GM19025 (cell line): ENCODE results near the gene FAM187B.
A peak's percentile ranks its signal among the peaks of the same experiment; 100 is the strongest.
"Not testable (repeated sequence)": the region's sequence is repeated elsewhere in the genome, so short reads cannot be mapped to it uniquely, and the experiment has no call there.

ENCODE experiments used
- ATAC-seq: cut with Tn5 transposase; IDR thresholded peaks from one replicate; pipeline ENCODE4 v1.9.1; 2021; ENCODE audit warnings: mild to moderate bottlenecking, low read depth, moderate library complexity; ENCODE audit not compliant: unreplicated experiment

The FAM187B gene

DNA sequence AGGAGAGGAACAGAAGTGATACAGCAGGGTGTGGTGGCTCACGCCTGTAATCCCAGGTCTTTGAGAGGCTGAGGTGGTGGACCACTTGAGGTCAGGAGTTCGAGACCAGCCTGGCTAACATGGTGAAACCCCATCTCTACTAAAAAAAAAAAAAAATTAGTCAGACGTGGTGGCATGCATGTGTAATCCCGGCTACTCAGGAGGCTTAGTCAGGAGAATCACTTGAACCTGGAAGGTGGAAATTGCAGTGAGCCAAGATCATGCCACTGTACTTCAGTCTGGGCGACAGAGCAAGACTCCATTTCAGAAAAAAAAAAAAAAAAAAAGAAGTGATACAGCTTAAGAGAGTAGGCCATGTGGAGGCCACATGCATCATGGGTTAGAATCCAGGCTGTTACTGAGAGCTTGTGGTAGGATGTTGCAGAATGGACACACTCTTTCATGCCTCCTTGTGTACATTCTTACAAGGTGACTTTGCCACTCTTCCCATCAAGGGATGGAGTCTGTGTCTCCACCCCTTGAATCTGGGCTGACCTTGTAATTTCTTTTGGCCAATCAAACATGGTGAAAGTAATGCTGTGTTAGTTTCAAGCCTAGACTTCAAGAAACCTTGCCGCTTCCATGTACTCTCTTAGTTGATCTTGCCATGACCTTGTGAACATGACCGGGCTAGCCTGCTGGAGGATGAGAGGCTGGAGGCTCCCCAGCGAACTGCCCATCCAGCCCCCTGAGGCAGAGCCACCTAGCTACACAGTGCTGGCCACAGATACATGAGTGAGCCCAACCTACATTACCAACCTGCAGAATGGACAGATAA, 12.3 kb downstream of the FAM187B start:
- ATAC-seq, result no peak

DNA sequence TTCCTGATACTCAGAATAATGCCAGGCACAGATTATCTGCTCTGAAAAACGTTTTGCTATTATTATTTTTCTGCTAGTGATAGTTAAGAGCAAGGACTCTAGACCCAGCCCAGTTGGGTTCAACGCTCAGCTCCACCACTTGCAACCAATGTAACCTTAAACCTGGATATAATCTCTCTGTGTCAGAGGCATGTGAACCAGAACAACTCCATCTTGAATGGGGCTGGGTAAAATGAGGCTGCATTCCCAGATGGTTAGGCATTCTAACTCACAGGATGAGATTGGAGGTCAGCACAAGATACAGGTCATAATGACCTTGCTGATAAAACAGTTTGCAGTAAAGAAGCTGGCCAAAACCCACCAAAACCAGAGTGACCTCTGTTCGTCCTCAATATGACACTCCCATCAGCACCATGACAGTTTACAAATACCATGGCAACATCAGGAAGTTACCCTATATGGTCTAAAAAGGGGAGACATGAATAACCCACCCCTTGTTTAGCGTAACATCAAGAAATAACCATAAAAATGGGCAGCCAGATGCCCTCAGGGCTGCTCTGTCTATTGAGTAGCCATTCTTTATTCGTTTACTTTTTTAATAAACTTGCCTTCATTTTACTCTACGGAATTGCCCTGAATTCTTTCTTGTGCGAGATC, 13.6 kb downstream of the FAM187B start:
- no peak for ATAC-seq

DNA sequence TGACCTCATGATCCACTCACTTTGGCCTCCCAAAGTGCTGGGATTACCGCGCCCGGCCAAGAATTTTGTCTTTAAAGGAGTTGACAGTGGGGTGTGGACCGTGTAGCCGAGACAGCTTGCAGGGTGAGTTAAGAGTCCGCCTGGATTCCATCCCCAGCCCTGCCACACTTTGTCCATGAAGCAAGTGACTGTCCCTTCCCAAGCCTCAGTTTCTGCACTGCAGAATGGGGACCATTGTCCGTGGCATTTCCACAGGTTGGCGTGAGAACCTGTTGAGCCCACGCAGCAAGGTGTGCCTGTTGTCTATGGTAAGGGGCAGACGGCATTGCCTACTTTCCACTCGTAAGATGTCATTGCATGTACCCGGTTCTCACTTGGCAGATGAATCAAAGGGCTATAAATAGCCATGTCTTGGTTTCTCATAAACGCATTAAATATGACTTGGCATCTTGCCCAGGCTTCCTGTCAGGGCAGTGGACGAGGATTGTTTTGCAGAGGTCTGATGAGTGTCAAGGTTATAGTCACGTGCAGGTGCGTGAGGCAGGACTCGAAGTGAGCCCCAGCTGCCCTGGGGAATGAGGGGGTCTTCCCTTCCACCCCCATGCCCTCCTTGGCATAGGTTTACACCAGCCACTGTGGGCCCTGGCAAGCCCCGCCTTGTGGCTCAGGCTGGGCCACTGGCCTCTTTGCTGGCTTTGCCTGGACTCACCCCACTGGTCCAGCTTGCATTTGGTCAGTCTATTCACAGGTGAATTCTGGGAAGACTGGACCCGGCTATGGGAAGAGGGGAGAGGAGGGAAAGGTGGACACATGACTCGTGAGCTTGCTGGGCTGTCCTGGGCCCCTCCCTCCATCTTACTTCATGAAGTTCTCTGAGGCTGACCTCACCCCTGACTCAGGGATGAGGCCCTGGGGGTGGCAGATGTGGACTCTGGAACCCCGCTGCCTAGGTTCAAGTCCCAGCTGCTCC, 14.6 kb downstream of the FAM187B start:
- peak; percentile 59 for ATAC-seq

DNA sequence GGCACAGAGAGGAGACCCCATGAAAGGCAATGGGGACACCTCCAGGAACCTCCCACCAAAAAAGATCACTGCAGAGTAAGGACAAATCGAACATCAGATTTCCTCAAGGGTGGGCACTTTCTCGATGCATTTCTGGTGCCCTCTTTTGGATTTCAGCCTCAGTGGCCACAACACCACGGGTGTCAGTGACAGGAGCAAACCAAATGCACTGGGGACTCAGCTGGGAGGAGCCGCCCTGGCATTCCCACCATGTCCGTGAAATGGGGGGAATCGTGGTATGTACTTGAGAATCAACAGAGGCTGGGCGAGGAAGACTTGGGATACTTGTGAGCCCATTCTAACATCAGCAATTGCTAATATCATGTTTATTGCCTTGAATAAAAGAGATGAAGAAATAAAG, 16.3 kb downstream of the FAM187B start:
- no peak for ATAC-seq

DNA sequence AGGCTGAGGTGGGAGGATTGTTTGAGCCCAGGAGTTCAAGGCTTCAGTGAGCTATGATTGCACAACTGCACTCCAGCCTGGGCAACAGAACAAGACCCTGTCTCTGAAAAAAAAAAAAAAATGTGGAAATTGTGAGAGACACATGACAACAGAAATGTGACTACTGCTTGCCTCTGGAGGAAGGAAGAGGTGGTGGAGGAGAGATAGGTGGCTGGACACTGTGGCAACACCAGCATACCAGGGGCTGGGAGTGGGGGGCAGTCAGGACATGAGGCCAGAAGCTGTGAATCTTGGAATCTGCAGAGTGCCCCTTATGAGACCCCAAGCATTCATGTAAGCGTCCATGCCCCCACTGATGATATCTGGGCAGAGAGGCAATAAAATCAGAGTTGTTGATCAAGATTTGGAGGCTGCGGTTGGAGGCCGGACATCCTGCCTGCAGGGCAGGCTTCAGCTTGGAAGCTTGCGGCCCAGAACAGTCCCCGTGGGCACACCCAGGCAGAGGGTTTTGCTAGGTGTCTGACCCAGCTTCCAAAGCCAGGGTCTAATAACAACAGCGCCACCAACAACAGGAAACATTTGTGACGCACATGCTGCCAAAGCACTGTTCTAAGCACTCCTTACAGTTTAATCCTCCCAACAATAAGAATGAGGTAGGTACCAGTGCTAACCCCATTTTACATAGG, 16.9 kb downstream of the FAM187B start:
- no peak for ATAC-seq

DNA sequence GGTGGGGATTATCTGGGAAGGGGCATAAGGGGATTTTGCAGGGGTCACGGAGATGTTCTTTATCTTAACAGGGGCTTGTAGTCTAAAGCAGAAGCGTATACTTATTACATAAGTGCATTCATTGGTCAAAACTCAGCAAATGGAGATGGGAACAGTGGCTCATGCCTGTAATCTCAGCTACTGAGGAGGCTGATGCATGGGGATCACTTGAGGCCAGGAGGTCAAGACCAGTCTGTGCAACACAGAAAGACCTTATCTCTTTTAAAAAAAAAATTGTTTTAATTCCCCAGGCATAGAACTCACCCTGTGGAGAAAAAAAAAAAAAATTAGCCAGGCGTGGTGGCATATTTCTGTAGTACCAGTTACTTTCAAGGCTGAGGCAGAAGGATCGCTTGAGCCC, 18.9 kb downstream of the FAM187B start:
- ATAC-seq, result no peak

DNA sequence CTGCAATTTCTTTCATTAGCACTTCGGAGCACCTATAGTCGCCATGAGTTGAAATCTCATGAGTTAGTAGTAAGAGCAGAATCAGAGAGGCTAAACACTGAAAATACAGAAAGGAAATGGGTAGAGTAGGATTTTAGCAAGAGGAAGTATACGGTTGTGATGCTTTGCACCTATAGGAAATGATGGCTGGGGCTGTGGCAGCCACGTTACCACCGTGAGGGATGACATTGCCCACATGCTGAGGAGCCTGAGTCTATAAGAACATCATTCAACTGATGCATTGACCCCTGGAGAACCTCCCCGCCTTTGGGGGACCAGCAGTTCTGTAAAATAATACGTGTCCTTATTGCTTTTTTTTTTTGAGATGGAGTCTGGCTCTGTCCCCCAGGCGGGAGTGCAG, 20.4 kb downstream of the FAM187B start:
- ATAC-seq, result no peak

DNA sequence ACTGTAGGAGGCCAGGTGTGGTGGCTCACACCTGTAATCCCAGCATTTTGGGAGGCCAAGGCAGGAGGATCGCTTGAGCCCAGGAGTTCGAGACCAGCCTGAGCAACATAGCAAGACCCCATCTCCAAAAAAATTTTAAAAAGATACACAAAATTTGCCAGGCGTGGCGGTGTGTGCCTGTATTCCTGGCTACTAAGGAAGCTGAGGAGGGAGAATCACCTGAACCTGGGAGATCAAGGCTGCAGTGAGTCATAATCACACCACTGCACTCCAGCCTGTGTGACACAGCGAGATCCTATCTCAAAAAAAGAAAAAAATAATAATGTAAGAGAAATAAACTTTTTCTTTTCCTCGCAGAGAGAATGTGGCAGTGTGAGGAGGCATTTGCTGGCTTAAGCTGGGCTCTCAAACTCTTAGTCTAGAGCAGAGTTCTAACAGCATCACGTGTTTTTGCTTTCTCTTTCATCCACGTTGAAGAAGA, 21.1 kb downstream of the FAM187B start:
- no peak for ATAC-seq

DNA sequence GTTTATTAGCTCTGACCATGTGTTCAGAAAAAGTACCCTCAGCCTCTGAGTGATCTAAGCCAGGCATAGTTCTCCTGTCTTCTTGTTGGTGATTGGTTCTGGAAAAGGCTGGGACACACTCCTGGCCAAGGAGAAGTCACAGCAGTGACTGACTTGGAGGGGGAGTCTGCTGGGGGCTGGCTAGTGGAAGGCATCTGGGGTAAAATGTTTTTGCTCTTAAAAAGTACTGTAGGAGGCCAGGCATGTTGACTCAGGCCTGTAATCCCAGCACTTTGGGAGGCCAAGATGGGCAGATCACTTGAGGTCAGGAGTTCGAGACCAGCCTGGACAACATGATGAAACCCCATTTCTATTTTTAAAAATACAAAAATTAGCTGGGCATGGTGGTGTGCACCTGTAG, 21.7 kb downstream of the FAM187B start:
- ATAC-seq, result no peak

DNA sequence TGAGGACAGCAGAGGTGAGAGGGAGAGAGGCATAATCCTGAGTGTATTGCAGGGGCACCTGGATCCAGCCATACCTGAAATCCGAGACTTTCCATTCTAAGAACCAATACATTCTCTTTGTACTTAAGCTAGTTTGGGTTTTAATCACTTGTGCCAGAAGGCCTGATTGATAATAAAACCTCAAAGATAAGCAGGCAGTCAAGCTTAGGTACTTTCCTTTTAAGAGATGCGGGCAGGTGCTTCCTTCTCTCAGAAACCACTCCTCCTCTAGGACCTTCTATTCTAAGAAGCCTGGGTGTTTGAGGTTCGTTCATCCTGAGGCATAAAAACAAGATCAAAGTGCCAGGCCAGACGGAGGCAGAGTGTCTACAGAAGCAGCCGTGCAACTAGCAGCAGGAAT, 22.2 kb downstream of the FAM187B start:
- ATAC-seq, result no peak

DNA sequence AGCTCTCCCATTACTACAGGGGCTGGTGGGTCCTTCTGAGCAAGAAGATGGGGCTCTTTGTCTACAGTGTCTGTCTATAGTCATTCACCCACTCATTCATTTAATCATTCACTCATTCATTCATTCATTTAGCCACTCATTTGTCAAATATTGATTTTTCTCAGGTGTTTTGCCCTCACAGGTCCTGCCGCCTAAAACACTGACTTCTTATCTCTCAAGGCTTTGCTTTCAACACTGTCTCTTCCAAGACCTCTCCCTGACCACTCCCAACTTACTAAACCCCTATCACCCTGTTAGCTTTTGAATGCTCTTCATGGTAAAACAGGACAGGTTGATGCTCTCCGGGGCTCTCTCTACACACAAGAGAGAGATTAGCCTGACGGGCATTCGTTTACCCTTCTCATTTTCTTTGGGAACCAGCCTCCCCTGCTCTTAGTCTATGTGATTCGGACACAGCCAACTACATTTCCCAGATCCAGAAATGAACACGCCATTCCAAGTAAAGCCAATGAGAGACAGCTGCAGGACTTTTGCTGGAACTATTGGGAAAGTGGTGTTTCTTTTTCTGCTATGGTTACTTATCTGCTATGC, 22.7 kb downstream of the FAM187B start:
- ATAC-seq, result peak; percentile 7

DNA sequence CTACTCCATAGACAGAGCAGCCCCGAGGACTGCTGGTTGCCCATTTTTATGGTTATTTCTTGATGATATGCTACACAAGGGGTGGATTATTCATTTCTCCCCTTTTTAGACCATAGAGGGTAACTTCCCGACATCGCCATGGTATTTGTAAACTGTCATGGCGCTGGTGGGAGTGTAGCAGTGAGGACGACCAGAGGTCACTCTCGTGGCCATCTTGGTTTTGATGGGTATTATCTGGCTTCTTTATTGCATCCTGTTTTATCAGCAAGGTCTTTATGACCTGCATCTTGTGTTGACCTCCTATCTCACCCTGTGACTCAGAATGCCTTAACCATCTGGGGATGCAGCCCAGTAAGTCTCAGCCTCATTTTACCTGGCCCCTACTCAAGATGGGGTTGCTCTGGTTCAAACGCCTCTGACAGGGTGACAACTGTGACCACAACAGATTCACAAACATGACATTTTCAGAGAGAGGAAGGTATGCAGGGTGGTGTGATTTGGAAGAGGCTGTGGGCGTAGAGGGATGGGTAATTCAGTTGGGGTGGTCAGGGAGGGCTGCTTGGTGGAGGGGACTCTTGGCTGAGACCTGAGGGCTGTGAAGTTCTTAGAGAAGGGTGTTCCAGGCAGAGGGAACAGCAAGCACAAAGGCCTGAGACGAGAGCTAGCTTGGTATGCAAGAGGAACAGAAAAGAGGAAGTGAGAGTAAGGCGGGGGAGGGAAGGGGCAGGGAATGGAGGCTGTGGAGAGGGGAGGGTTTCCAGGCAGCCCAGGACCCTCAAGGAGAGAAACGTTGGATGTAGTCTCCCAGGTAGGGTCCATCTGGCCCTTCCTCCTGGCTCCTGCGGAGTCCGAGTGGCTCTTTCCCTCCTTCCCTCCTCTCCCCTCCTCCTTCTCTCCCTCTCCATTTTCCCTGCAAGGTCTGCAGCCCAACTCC, 23.5 kb downstream of the FAM187B start:
- peak; percentile 66 for ATAC-seq

DNA sequence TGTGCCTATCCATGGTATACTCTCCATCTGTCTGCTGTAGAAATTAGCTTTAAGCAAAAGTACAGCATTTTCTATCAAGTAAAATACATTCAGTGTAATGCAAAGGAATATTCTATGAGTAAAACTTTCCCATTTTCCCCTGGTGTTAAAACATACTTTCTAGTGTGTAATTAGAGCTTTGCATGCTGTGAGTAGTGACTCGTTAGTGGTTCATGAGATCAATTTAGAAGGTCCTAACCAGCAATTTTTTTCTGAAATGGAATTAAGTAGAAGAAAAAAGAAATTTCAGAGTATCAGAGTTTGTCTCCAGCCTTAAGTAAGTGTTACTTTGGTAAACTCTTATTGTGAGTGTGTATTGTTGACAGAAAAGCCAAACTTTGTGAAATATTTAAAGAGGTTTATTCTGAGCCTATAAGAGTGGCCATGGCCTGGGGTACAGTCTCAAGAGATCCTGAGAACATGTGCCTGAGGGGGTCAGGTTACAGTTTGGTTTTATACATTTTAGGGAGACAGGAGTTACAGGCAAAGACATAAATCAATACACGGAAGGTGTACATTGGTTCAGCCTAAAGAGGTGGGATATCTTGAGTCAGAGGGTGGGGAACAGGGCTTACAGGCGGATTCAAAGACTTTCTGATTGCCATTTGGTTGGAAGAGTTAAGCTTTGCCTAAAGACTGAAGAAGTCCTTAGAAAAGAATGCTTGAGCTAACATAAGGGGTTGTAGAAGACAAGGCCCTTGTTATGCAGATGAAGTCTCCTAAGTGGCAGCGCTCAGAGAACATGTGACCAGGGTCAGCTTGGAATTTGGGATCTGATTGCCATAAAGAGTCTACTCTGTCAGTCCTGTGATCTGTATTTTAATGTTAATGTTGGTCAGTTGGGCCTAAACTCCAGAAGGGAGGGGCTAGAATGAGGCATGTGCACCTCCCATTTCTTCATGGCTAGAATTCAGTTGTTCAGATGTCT, 25.5 kb downstream of the FAM187B start:
- no peak for ATAC-seq

DNA sequence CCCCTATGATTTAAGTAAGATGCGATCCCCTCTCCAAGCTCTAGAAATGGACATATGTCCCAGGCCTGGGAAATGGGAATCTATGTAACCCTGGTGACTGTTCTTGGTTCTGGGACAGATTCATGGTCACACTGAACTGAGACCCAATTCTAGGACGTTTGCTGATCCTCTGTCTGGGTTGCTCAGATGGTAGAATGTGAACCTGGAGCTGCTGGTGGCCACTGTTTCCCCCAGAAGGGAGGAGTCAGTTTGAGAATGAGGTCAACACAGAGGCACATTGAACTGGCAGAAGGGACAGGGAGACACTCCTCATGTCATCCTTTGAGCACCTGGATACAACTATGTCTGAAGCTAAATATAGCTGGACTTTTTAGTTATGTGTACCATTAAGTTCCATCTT, 29.1 kb downstream of the FAM187B start:
- ATAC-seq, result no peak

DNA sequence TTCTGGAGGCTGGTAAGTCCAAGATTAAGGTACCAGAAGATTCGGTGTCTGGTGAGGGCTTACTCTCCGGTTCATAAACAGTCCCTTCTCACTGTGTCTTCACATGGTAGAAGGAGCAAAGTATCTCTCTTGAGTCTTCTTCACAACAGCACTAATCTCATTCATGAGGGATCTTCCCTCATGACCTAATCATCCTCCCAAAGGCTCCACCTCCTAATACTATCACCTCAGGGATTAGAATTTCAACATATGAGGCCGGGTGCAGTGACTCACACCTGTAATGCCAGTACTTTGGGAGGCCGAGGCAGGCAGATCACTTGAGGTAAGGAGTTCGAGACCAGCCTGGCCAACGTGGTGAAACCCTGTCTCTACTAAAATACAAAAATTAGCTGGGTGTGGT, 31.7 kb downstream of the FAM187B start:
- not testable (repeated sequence) for ATAC-seq

DNA sequence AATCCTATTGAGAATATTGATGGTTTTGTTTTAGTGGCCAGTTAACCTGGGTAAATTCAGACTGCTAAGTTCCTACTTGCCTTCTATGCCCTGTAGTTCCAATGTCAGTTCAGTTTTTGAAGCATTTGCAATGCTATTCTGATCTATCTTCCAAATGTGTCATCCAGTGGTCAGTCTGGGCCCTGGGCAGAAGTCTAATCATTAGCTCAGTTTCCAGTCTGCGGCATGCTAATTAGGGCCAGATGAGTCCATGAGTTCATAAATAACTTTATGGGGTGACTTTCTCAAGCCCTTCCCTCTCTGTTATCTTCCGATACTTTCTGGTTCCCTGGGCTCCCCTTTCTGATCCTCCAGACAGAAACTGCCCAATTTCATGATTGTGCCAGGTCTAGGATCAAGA, 32.7 kb downstream of the FAM187B start:
- ATAC-seq, result no peak
